GM10266 (cell line): ENCODE results near the gene NLK.
"Not testable (repeated sequence)": the region's sequence is repeated elsewhere in the genome, so short reads cannot be mapped to it uniquely, and the experiment has no call there.

Source experiments
- DNase-seq: peaks from one replicate; pipeline ENCODE4 v3.0.0; 2012; ENCODE audit errors: extremely low spot score
- CTCF ChIP-seq: IDR thresholded peaks from 2 replicates; pipeline ENCODE4 v1.5.1; 2012; ENCODE audit warnings: mild to moderate bottlenecking, low read depth; ENCODE audit not compliant: control insufficient read depth, insufficient read depth; ENCODE audit errors: missing control alignments

NLK gene

DNA sequence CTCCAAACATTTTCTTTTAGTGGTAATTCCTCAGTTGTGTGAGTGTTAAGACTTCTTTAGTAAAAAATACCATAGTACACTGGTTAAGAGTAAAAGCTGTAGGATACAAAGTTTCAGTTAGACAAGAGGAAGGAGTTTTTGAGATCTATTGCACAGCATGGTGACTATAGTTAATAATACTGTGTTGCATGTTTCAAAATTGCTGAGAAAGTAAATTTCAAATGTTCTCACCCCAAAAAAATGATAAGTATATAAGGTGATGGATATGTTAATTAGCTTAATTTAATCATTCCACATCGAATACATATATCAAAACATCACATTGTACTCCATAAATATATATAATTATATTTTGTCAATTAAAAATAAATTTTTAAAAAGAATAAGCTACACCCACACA is 22.0 kb upstream of the NLK start:
- no peak for TF ChIP-seq CTCF
- no peak for DNase-seq

- TF ChIP-seq CTCF, result no peak
- DNase-seq, result no peak
Observed at GRCh38 chr17:28029044-28029443, 13.4 kb upstream of the NLK start.

DNA sequence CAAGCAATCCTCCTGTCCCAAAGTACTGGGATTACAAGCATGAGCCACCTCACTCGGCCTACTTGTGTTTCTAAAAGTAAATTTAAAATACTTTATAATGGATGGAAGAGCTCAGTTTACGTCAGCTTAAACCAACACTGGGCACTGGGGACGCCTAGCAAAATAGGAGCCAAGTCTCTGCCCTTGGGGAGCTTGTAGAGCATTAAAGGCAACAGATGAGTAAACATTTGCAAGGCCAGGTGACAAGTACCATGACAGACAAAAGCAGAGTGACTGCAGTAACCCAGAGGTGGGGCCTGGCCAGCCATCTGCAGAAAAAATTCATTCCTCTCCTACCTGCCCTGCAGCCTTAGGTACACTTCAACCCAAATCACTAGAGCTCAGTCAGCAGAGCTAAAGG is 12.1 kb upstream of the NLK start:
- DNase-seq, result no peak
- TF ChIP-seq CTCF, result no peak

DNA sequence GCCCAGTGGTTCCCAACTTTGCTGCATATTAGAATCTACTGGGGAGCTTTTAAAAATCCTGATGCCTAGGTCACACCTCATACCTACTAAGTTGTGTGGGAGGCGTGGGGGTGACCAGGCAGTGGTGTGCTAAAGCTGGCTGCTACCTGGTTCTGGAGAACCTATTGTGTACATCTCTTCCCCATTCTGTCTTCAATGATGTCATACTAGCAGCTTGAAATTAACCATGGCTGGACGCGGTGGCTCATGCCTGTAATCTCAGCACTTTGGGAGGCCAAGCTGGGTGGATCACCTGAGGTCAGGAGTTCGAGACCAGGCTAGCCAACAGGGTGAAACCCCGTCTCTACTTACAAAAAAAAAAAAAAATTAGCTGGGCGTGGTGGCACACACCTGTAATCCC is 11.3 kb upstream of the NLK start:
- DNase-seq, result no peak
- TF ChIP-seq CTCF, result no peak

GRCh38 chr17:28033972-28034714 is 8.3 kb upstream of the NLK start:
- no peak for DNase-seq
- no peak for TF ChIP-seq CTCF

DNA sequence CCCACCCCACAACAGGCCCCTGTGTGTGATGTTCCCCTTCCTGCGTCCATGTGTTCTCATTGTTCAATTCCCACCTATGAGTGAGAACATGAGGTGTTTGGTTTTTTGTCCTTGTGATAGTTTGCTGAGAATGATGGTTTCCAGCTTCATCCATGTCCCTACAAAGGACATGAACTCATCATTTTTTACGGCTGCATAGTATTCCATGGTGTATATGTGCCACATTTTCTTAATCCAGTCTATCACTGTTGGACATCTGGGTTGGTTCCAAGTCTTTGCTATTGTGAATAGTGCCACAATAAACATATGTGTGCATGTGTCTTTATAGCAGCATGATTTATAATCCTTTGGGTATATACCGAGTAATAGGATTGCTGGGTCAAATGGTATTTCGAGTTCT is 7.0 kb upstream of the NLK start:
- not testable (repeated sequence) for DNase-seq

GRCh38 chr17:28035884-28036283 is 6.6 kb upstream of the NLK start:
- not testable (repeated sequence) for DNase-seq

DNA sequence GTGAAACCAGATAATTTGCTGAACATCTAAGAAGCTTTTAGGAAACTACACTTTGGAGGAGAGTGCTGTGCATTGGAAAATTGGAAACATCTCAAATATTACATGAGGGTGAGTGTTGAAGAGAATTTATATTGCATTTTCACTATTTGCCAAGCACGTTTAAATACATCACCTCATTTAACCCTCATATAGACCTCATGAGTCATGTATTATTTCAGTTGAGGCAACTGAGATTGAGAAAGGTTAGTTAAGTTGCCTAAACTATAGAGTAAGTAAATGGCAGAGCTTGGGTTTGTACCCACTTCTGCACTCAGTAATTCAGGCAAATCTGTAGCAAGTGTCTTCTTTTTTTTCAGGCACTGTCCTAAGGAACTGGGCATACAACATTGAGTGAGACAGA is 3.7 kb upstream of the NLK start:
- no peak for TF ChIP-seq CTCF
- no peak for DNase-seq

- no peak for DNase-seq
- no peak for TF ChIP-seq CTCF
Observed at GRCh38 chr17:28039251-28039650, 3.2 kb upstream of the NLK start.
